Measurements from ENCODE around the gene PTCD3.

PTCD3 gene

DNA sequence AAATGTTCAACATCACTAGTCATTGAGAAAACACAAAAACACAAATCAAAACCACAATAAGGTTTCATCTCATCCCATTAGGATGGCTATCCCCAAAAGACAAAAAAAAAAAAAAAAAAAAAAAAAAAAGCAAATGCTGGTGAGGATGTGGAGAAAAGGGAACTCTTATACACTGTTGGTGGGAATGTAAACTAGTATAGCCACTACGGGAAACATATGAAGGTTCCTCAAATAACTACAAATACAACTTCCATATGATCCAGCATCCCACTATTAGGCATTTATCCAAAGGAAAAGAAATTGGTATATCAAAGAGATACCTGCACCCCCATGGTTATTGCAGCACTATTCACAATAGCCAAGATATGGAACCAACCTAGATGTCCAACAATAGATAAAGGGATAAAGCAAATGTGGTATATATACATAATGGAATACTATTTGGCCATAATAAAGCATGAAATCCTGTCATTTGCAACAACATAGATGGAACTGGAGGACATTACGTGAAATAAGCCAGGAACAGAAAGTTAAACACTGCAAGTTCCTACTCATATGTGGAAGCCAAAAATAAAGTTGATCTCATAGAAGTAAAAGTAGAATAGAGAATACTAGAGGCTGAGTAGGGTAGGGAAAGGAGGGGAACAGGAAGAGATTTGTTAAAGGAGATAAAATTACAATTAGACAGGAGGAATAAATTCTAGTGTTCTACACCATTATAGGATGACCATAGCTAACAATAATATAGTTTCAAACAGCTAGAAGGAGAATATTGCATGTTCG is 8.7 kb upstream of the PTCD3 start:
- no peak for TF ChIP-seq CTCF (conservative IDR thresholded peaks at IDR 0.05; ENCODE audit: low read depth)
- ChIA-PET POLR2A (ENCODE audit: low non-redundant PET) (no interaction called here), CTCF (no interaction called here)
- DNase-seq (ENCODE audit: low spot score), result no peak
- no peak overlapping the region for H3K27ac ChIP-seq

DNA sequence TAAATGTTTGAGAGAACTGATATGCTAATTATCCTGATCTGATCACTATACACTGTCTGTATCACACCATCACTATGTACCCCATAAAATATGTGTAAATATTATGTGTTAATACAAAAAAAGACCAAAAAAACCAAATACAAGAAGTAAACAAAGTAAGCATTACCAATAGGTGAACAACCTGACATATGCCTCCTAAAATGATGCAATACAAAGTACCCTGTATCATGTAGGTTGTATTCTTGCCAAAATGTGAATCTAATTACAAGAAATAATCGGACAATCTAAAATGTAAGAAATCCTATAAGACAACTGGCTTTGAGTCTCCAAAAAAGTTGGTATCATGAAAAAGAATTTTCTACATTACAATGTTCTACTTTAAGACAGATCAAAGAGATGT is 8.1 kb upstream of the PTCD3 start:
- DNase-seq (ENCODE audit: low spot score), result no peak
- H3K27ac ChIP-seq, result no peak overlapping the region
- POLR2A ChIA-PET (ENCODE audit: low non-redundant PET), result no interaction called here
- CTCF ChIA-PET, result no interaction called here
- no peak for TF ChIP-seq CTCF (conservative IDR thresholded peaks at IDR 0.05; ENCODE audit: low read depth)

GRCh38 chr2:86102157-86102556 is 3.9 kb upstream of the PTCD3 start:
- no peak for TF ChIP-seq CTCF (conservative IDR thresholded peaks at IDR 0.05; ENCODE audit: low read depth)
- DNase-seq (ENCODE audit: low spot score), result no peak
- H3K27ac ChIP-seq, result no peak overlapping the region
- CTCF ChIA-PET, result no interaction called here
- POLR2A ChIA-PET (ENCODE audit: low non-redundant PET), result no interaction called here

GRCh38 chr2:86105252-86105968 is 625 bp upstream of the PTCD3 start, which contains the start of gene POLR1A:
Gene POLR1A, minus strand, starts transcription at chr2:86105886. Its CDS starts 110 bp downstream, at chr2:86105776.
- TF ChIP-seq CTCF (conservative IDR thresholded peaks at IDR 0.05; ENCODE audit: low read depth), result no peak
- POLR2A ChIA-PET (ENCODE audit: low non-redundant PET), result no interaction called here
- peak; percentile 83 for DNase-seq (ENCODE audit: low spot score)
- peak within 1 kb of the TSS; percentile 81 for H3K27ac ChIP-seq
- CTCF ChIA-PET, result interaction anchor here (0.6 kb wide), 1 partner anchor 381 kb away, joined by 5 read pairs; no protein-coding TSS in a partner anchor

DNA sequence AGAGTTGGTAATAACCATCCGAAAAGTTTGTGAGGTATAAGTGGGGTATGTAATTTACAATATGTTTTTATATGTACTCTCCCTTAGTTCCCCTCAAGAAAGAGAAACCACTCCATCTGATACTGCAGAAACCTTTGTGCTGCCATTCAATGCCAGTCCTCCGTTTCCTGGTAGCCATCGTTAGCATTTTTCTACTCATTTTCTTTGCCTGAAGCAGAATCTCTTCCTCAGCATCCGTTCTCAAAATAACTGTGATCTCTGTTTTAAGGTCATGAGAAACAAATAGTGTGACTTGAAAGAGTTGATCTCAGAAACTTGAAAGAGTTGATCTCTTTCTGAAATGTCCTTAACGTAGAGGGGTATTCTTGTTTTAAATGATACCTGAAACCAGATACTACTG is 996 bp downstream of the PTCD3 start:
- no peak for DNase-seq (ENCODE audit: low spot score)
- no peak for TF ChIP-seq CTCF (conservative IDR thresholded peaks at IDR 0.05; ENCODE audit: low read depth)
- no peak overlapping the region for H3K27ac ChIP-seq
- CTCF ChIA-PET, result interaction anchor here (0.7 kb wide), 1 partner anchor 293 kb away, joined by 3 read pairs; no protein-coding TSS in a partner anchor
- POLR2A ChIA-PET (ENCODE audit: low non-redundant PET), result no interaction called here

GRCh38 chr2:86118130-86118529 is 12.1 kb downstream of the PTCD3 start:
- no peak for TF ChIP-seq CTCF (conservative IDR thresholded peaks at IDR 0.05; ENCODE audit: low read depth)
- ChIA-PET CTCF (no interaction called here), POLR2A (ENCODE audit: low non-redundant PET) (no interaction called here)

More at GRCh38 chr2:86118130-86118529, 12.1 kb downstream of the PTCD3 start:
- no peak for DNase-seq (ENCODE audit: low spot score)
- H3K27ac ChIP-seq, result no peak overlapping the region

Data from RWPE1 (cell line).